ENCODE measurements around the gene BRSK2. TPM values are rescaled to one million over a fixed set of nuclear protein-coding genes. Genes with fewer than 3 reads are reported as not detected.

The BRSK2 gene
- total RNA-seq, 1 donor from 2014 or later, result 0.11 TPM

- peaks cover 2% of the 10 kb centered on the region for H3K4me1 Mint-ChIP-seq
- ChIA-PET POLR2A (no interaction called here), CTCF (no interaction called here)
- TF ChIP-seq CTCF (IDR thresholded peaks at IDR 0.05), result no peak
- no peaks in the 10 kb centered on the region for H3K27me3 Mint-ChIP-seq
- no peak overlapping the region for H3K27ac Mint-ChIP-seq
- H3K9me3 Mint-ChIP-seq, result no peaks in the 10 kb centered on the region
- no peak for DNase-seq
- H3K36me3 Mint-ChIP-seq (ENCODE audit: low read depth), result no peaks in the 10 kb centered on the region
- no peak for ATAC-seq (ENCODE audit: low read depth)
- intact Hi-C loops (cut with micrococcal nuclease), result no loop called here
- no peak overlapping the region for H3K4me3 Mint-ChIP-seq
Observed at GRCh38 chr11:1455032-1455762, 65.5 kb downstream of the BRSK2 start.

GRCh38 chr11:1455763-1456060 lies 66.0 kb downstream of the BRSK2 start:
- H3K9me3 Mint-ChIP-seq, result no peaks in the 10 kb centered on the region
- POLR2A ChIA-PET, result no interaction called here

GRCh38 chr11:1456176-1456575 lies 66.4 kb downstream of the BRSK2 start:
- DNase-seq (no peak), ATAC-seq (ENCODE audit: low read depth) (no peak)
- Mint-ChIP-seq H3K36me3 (ENCODE audit: low read depth) (no peaks in the 10 kb centered on the region), H3K27me3 (no peaks in the 10 kb centered on the region), H3K9me3 (no peaks in the 10 kb centered on the region), H3K27ac (no peak overlapping the region), H3K4me3 (no peak overlapping the region), H3K4me1 (peaks cover 2% of the 10 kb centered on the region)
- ChIA-PET POLR2A (no interaction called here), CTCF (no interaction called here)
- no peak for TF ChIP-seq CTCF (IDR thresholded peaks at IDR 0.05)
- intact Hi-C loops (cut with micrococcal nuclease), result no loop called here

More at GRCh38 chr11:1455763-1456060, 66.0 kb downstream of the BRSK2 start:
- ATAC-seq (ENCODE audit: low read depth) (no peak), DNase-seq (no peak)
- TF ChIP-seq CTCF (IDR thresholded peaks at IDR 0.05), result no peak
- peaks cover 2% of the 10 kb centered on the region for H3K4me1 Mint-ChIP-seq
- intact Hi-C loops (cut with micrococcal nuclease), result no loop called here
- no peaks in the 10 kb centered on the region for H3K27me3 Mint-ChIP-seq
- H3K4me3 Mint-ChIP-seq, result no peak overlapping the region
- no peaks in the 10 kb centered on the region for H3K36me3 Mint-ChIP-seq (ENCODE audit: low read depth)
- no peak overlapping the region for H3K27ac Mint-ChIP-seq
- CTCF ChIA-PET, result no interaction called here

GRCh38 chr11:1456596-1457325 lies 67.0 kb downstream of the BRSK2 start:
- intact Hi-C loops (cut with micrococcal nuclease), result no loop called here
- no peak for TF ChIP-seq CTCF (IDR thresholded peaks at IDR 0.05)
- Mint-ChIP-seq H3K36me3 (ENCODE audit: low read depth) (no peaks in the 10 kb centered on the region), H3K27me3 (no peaks in the 10 kb centered on the region), H3K9me3 (no peaks in the 10 kb centered on the region), H3K27ac (no peak overlapping the region), H3K4me1 (peaks cover 2% of the 10 kb centered on the region), H3K4me3 (no peak overlapping the region)
- ATAC-seq (ENCODE audit: low read depth), result no peak
- ChIA-PET CTCF (no interaction called here), POLR2A (no interaction called here)
- no peak for DNase-seq

- no peak for TF ChIP-seq CTCF (IDR thresholded peaks at IDR 0.05)
Observed at GRCh38 chr11:1457326-1457680, 67.6 kb downstream of the BRSK2 start.

More at GRCh38 chr11:1457326-1457680, 67.6 kb downstream of the BRSK2 start:
- H3K4me3 Mint-ChIP-seq, result no peak overlapping the region
- ChIA-PET POLR2A (no interaction called here), CTCF (no interaction called here)
- intact Hi-C loops (cut with micrococcal nuclease), result no loop called here
- H3K27ac Mint-ChIP-seq, result no peak overlapping the region
- H3K27me3 Mint-ChIP-seq, result no peaks in the 10 kb centered on the region
- no peaks in the 10 kb centered on the region for H3K36me3 Mint-ChIP-seq (ENCODE audit: low read depth)
- no peak for DNase-seq
- ATAC-seq (ENCODE audit: low read depth), result no peak
- H3K9me3 Mint-ChIP-seq, result no peaks in the 10 kb centered on the region
- peaks cover 2% of the 10 kb centered on the region for H3K4me1 Mint-ChIP-seq

Measured in activated B cell treated with CpG ODN at 0.5 μM for 24 hours (primary cell).